Mesothelial cell of epicardium (in vitro differentiated cells): ENCODE data around the gene CRACDL. TPM values are rescaled to one million over a fixed set of nuclear protein-coding genes. Genes with fewer than 3 reads are reported as not detected.

ENCODE experiments used
- DNase-seq, 2 experiments: peaks; one replicate each; pipeline ENCODE4 v3.0.0; 2021; ENCODE audit warnings: low spot score in 2 of 2; ENCODE audit not compliant: unreplicated experiment in 2 of 2
- H3K27ac Mint-ChIP-seq: 2 replicates; pipeline ENCODE4 v1.8.0; 2021; ENCODE audit warnings: mixed read lengths
- H3K27me3 Mint-ChIP-seq: 2 replicates; pipeline ENCODE4 v1.8.0; 2021; ENCODE audit warnings: low read depth, mixed read lengths
- H3K36me3 Mint-ChIP-seq: 2 replicates; pipeline ENCODE4 v1.8.0; 2021; ENCODE audit warnings: mixed read lengths
- H3K4me1 Mint-ChIP-seq: 2 replicates; pipeline ENCODE4 v1.8.0; 2021; ENCODE audit warnings: mixed read lengths
- H3K4me3 Mint-ChIP-seq: 2 replicates; pipeline ENCODE4 v1.8.0; 2021; ENCODE audit warnings: mild to moderate bottlenecking, moderate library complexity, mixed read lengths
- H3K9me3 Mint-ChIP-seq: 2 replicates; pipeline ENCODE4 v1.8.0; 2021; ENCODE audit warnings: mixed read lengths
- CTCF ChIP-seq: fragments of 200-600 bp; sonication (generic); IDR thresholded peaks from one replicate; pipeline ENCODE4 v1.5.0; 2021; ENCODE audit warnings: antibody characterized with exemption; ENCODE audit not compliant: unreplicated experiment
- total RNA-seq: library from RNA; stranded (reverse); gene quantifications from 3 replicates; pipeline ENCODE4 v1.2.1, GENCODE V29; 2021

CRACDL gene
- total RNA-seq, 1 donor from 2014 or later = 1.7 TPM

DNA sequence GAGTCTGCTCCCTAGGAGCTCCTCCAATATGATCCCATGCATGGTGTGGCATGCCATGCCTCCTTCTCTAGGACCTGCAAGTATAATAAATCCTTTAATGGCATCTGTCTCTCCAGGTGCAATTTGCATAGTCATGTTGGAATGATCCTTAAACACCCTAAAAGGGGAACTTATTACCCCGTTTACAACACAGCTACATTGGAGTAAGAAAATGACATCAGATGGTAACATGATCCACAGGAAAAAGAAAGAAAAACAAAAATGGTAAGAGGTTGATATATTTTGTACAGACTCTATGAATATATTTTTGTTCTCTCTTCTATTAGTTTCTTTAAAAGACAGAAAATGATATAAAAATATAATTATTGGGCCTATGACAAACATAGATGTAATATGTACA is 79.0 kb downstream of the CRACDL start:
- H3K4me1 Mint-ChIP-seq = no peaks in the 10 kb centered on the region
- H3K27ac Mint-ChIP-seq = no peak overlapping the region
- H3K36me3 Mint-ChIP-seq = no peaks in the 10 kb centered on the region
- peaks cover 56% of the 10 kb centered on the region for H3K9me3 Mint-ChIP-seq
- peaks cover 10% of the 10 kb centered on the region for H3K27me3 Mint-ChIP-seq
- no peak for TF ChIP-seq CTCF
- no peak overlapping the region for H3K4me3 Mint-ChIP-seq
- no peak for DNase-seq

DNA sequence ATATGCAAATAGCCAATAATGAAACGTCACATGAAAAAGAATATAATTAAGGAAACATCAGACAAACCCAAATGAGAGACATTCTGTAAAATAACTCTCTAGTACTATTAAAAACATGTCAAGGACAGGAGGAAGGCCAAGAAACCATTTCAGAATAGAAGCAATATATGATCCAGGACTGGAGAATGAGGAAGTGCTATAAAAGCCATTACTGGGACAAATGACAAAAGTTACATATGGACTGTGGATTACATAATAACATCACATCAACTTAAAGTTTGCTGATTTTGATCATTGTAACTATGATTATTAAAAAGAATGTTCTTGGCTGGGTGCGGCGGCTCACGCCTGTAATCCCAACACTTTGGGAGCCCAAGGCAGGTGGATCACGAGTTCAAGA is 81.3 kb downstream of the CRACDL start:
- peaks cover 30% of the 10 kb centered on the region for H3K27me3 Mint-ChIP-seq
- H3K27ac Mint-ChIP-seq = no peak overlapping the region
- H3K4me3 Mint-ChIP-seq = no peak overlapping the region
- DNase-seq = no peak
- TF ChIP-seq CTCF = no peak
- H3K36me3 Mint-ChIP-seq = no peaks in the 10 kb centered on the region
- H3K4me1 Mint-ChIP-seq = no peaks in the 10 kb centered on the region
- peaks cover 42% of the 10 kb centered on the region for H3K9me3 Mint-ChIP-seq

- H3K36me3 Mint-ChIP-seq = no peaks in the 10 kb centered on the region
- no peak overlapping the region for H3K4me3 Mint-ChIP-seq
- no peak for TF ChIP-seq CTCF
- H3K9me3 Mint-ChIP-seq = peaks cover 29% of the 10 kb centered on the region
- H3K27me3 Mint-ChIP-seq = peaks cover 33% of the 10 kb centered on the region
- no peak for DNase-seq
- H3K27ac Mint-ChIP-seq = no peak overlapping the region
- no peaks in the 10 kb centered on the region for H3K4me1 Mint-ChIP-seq
Observed at GRCh38 chr2:98852932-98853331, 83.1 kb downstream of the CRACDL start.

DNA sequence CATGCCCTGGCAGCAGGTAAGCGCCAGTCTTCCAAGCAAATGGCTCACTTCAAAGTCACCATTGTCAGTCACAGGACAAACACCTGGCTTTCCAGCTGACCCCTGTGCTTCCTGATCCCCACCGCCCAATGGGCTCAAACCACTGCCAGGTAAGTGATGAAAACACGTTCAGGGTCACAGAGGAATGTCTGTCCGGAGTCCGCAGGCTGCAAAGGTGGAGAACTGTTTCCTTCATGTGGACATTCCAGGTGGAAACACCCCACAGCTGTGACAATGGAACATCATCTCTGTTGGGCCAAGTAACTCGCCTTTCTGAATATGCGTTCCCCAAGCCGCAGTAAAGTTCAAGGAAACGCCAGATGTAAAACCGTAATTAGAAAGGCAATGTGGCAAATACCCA is 86.0 kb downstream of the CRACDL start:
- Mint-ChIP-seq H3K4me1 (no peaks in the 10 kb centered on the region), H3K27ac (no peak overlapping the region), H3K4me3 (no peak overlapping the region), H3K9me3 (peaks cover 7% of the 10 kb centered on the region), H3K27me3 (peaks cover 33% of the 10 kb centered on the region), H3K36me3 (no peaks in the 10 kb centered on the region)
- TF ChIP-seq CTCF = no peak
- DNase-seq = no peak

DNA sequence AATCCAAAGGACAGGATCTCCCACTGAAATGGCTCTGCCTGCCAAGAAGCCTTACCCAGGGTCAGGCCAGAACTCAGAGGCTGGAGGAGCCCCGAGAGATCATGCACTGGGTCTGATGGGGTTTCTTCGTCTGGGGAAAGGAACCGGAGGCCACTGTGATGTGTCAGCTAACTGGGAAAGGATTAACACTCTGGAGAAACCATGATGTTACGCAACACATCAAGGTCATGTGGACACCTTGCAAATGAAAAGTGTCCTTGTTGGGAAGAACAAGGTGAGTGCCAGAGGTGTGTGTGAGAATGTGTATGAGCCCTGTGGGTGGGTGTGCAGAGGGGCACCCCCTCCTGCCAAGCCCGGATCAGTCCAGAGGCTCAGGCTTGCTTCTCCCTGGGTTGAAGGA is 86.9 kb downstream of the CRACDL start:
- Mint-ChIP-seq H3K4me3 (no peak overlapping the region), H3K4me1 (no peaks in the 10 kb centered on the region), H3K36me3 (no peaks in the 10 kb centered on the region), H3K9me3 (peaks cover 3% of the 10 kb centered on the region), H3K27ac (no peak overlapping the region), H3K27me3 (peaks cover 33% of the 10 kb centered on the region)
- no peak for DNase-seq
- no peak for TF ChIP-seq CTCF

- no peak overlapping the region for H3K4me3 Mint-ChIP-seq
- no peak for DNase-seq
- TF ChIP-seq CTCF = no peak
- H3K4me1 Mint-ChIP-seq = no peaks in the 10 kb centered on the region
- no peaks in the 10 kb centered on the region for H3K9me3 Mint-ChIP-seq
- H3K27ac Mint-ChIP-seq = no peak overlapping the region
- peaks cover 30% of the 10 kb centered on the region for H3K27me3 Mint-ChIP-seq
- no peaks in the 10 kb centered on the region for H3K36me3 Mint-ChIP-seq
Observed at GRCh38 chr2:98847853-98848252, 88.2 kb downstream of the CRACDL start.
